Adrenal gland (tissue), 12 donors: ENCODE data around the gene CENPF. TPM values are rescaled to one million over a fixed set of nuclear protein-coding genes. Genes with fewer than 3 reads are reported as not detected.

Experiments
- DNase-seq, 7 donors: peaks; one replicate each; pipeline ENCODE4 v3.0.0-alpha.2; 2019 to 2020
- H3K27ac ChIP-seq, 5 donors: fragments of 200-600 bp; sonication (generic) in 4 of 5; 1 replicate in 3 of 5; 2 replicates in 2 of 5; pipeline versions ENCODE4 v1.5.1 to v1.8.0; 2016 to 2020; ENCODE audit warnings: mild to moderate bottlenecking in 1 of 5
- H3K27me3 ChIP-seq: fragments of 200-600 bp; 2 replicates; pipeline ENCODE4 v1.8.0; 2021
- H3K36me3 ChIP-seq, 2 donors: fragments of 200-600 bp; replicated peaks in 1 of 2; 1 replicate in 1 of 2; 2 replicates in 1 of 2; pipeline versions ENCODE4 v1.5.1 to v1.8.0; 2018 to 2022
- H3K4me1 ChIP-seq, 2 donors: fragments of 200-600 bp; replicated peaks in 1 of 2; 1 replicate in 1 of 2; 2 replicates in 1 of 2; pipeline versions ENCODE4 v1.5.1 to v1.8.0; 2018 to 2021
- H3K4me3 ChIP-seq, 4 donors: fragments of 200-600 bp; sonication (generic) in 3 of 4; one replicate each; pipeline ENCODE4 v1.5.1; 2016 to 2018
- H3K9me3 ChIP-seq, 3 donors: fragments of 200-600 bp; sonication (generic) in 1 of 3; replicated peaks in 1 of 3; 1 replicate in 2 of 3; 2 replicates in 1 of 3; pipeline versions ENCODE4 v1.5.1 to v1.8.0; 2016 to 2021
- POLR2A ChIP-seq, 2 donors: fragments of 450-650 bp; IDR thresholded peaks; one replicate each; pipeline ENCODE4 v1.6.1; 2017; ENCODE audit warnings: antibody characterized with exemption in 2 of 2, mild to moderate bottlenecking in 2 of 2, moderate library complexity in 1 of 2
- WGBS, 4 donors: extraction: QIAGEN DNeasy Blood & Tissue Kit in 2 of 4; methylation state at CpG; one replicate each; pipeline versions ENCODE4 v1.1.5 to v1.1.7; 2013 to 2017; 5-methylcytosine and 5-hydroxymethylcytosine counted together
- intact Hi-C, 2 donors: fragments of 100-400 bp; cut with DNase I; formaldehyde crosslinking; loops; one replicate each; pipeline versions ENCODE4 v1.14.1 to v1.15.0; 2022 to 2023
- polyA plus RNA-seq, 3 donors: library from polyadenylated mRNA; stranded (reverse); fragments of 200-250 nt in 2 of 3; fragments of 350-450 nt in 1 of 3; fragmentation: Illumina TruSeq in 1 of 3; extraction: RNeasy Lipid Tissue Mini Kit (QIAGEN cat#74804) in 1 of 3; gene quantifications; one replicate each; pipeline ENCODE4 v1.2.3, GENCODE V29; 2013 to 2014
- total RNA-seq, 9 donors: library from RNA; depleted of rRNA in 4 of 9; stranded (reverse); fragments of >200 nt in 4 of 9; fragments of 120-200 nt in 1 of 9; fragmentation: NEBNext Ultra II Directional in 1 of 9; extraction: Animal tissue kit (Norgen Biotek cat#: 25700) in 1 of 9; gene quantifications; one replicate each; pipeline versions ENCODE4 v1.1.0 to v1.2.4, GENCODE V29; 2013 to 2023
- TF ChIP-seq, protein P1 (sequence below), 6 experiments: fragments of 450-650 bp in 4 of 6; fragments of 200-600 bp in 2 of 6; sonication (generic) in 1 of 6; IDR thresholded peaks; 1 replicate in 5 of 6; 2 replicates in 1 of 6; pipeline versions ENCODE4 v1.5.1 to v1.8.0; 2016 to 2021; ENCODE audit warnings: antibody characterized with exemption in 6 of 6, mild to moderate bottlenecking in 2 of 6, moderate library complexity in 1 of 6
- donor health status: healthy with polysubstance abuse.
- donor health status: Bipolar disorder and iron deficiency.
- donor health status: DM: yes; HTN: yes; CAD: no.
- donor health status: DM: no; HTN: no; CAD: no.
- donor health status: DM: no; HTN: no; CAD: no.
- donor health status: DM: yes; HTN: yes; CAD: no.

CENPF gene
- total and polyA plus RNA-seq, 12 donors, result 0.48 to 36.2 (median 2.9) TPM

GRCh38 chr1:214709241-214709640 lies 106.2 kb downstream of the CENPF start:
- intact Hi-C loops, result no loop called here
- Histone ChIP-seq H3K36me3 (no peaks in the 10 kb centered on the region), H3K27ac (no peak overlapping the region), H3K9me3 (no peaks in the 10 kb centered on the region), H3K4me3 (no peak overlapping the region), H3K27me3 (no peaks in the 10 kb centered on the region), H3K4me1 (no peaks in the 10 kb centered on the region)
- TF ChIP-seq POLR2A (IDR thresholded peaks at IDR 0.05), result no peak
- 75 to 92% (median 91%) methylated on average over 5 of the region's 5 CpGs for WGBS, 4 donors
- DNase-seq, result no peak

- Histone ChIP-seq H3K36me3 (no peaks in the 10 kb centered on the region), H3K27me3 (no peaks in the 10 kb centered on the region), H3K4me3 (no peak overlapping the region), H3K4me1 (no peaks in the 10 kb centered on the region), H3K27ac (no peak overlapping the region), H3K9me3 (no peaks in the 10 kb centered on the region)
- 53 to 67% (median 60%) methylated on average over 2 of the region's 2 CpGs for WGBS, 4 donors
- no peak for TF ChIP-seq POLR2A (IDR thresholded peaks at IDR 0.05)
- TF ChIP-seq, protein P1, sequence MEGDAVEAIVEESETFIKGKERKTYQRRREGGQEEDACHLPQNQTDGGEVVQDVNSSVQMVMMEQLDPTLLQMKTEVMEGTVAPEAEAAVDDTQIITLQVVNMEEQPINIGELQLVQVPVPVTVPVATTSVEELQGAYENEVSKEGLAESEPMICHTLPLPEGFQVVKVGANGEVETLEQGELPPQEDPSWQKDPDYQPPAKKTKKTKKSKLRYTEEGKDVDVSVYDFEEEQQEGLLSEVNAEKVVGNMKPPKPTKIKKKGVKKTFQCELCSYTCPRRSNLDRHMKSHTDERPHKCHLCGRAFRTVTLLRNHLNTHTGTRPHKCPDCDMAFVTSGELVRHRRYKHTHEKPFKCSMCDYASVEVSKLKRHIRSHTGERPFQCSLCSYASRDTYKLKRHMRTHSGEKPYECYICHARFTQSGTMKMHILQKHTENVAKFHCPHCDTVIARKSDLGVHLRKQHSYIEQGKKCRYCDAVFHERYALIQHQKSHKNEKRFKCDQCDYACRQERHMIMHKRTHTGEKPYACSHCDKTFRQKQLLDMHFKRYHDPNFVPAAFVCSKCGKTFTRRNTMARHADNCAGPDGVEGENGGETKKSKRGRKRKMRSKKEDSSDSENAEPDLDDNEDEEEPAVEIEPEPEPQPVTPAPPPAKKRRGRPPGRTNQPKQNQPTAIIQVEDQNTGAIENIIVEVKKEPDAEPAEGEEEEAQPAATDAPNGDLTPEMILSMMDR (IDR thresholded peaks at IDR 0.05), result no peak
- intact Hi-C loops, result no loop called here
- no peak for DNase-seq
Observed at GRCh38 chr1:214712737-214713136, 109.7 kb downstream of the CENPF start.

Other genes starting within 250 kb of the CENPF start
- 10 to 100 TPM; 16.2 to 96.2 (median 40.2) TPM for gene PTPN14, start 51.6 kb upstream of the CENPF start, total RNA-seq
- 10 to 100 TPM in 2 of 3 donors, 1 to 10 TPM in 1; 7.9 to 20.6 (median 10.1) TPM for gene PTPN14, start 51.6 kb upstream of the CENPF start, polyA plus RNA-seq